RPMI7951 (cell line): ENCODE measurements around the gene EDNRA. TPM values are rescaled to one million over a fixed set of nuclear protein-coding genes. Genes with fewer than 3 reads are reported as not detected.

Experiments
- DNase-seq: peaks from one replicate; pipeline ENCODE4 v3.0.0-alpha.2; 2012; ENCODE audit warnings: low read depth
- total RNA-seq: library from RNA; depleted of rRNA; stranded (reverse); fragments of >200 nt; shearing (Covaris generic); gene quantifications from 2 replicates; pipeline ENCODE4 v1.2.3, GENCODE V29; 2014

Gene EDNRA
- total RNA-seq, 1 experiment from 2014 or later: 0.36 TPM

GRCh38 chr4:147542229-147542990 lies 61.5 kb downstream of the EDNRA start:
- peak; percentile 53 for DNase-seq

- no peak for DNase-seq
These were observed 62.1 kb downstream of the EDNRA start for GRCh38 chr4:147543034-147543433.

GRCh38 chr4:147546349-147546748 lies 65.5 kb downstream of the EDNRA start:
- peak; percentile 57 for DNase-seq

GRCh38 chr4:147547314-147548056 lies 66.6 kb downstream of the EDNRA start:
- DNase-seq: peak; percentile 36

- no peak for DNase-seq
These were observed 67.4 kb downstream of the EDNRA start for GRCh38 chr4:147548256-147548655.

GRCh38 chr4:147550626-147551246 lies 69.8 kb downstream of the EDNRA start:
- peak; percentile 51 for DNase-seq

GRCh38 chr4:147560625-147561024 lies 79.7 kb downstream of the EDNRA start:
- no peak for DNase-seq

- no peak for DNase-seq
These were observed 85.9 kb downstream of the EDNRA start for GRCh38 chr4:147566762-147567161.

GRCh38 chr4:147567276-147567675 lies 86.4 kb downstream of the EDNRA start:
- DNase-seq: no peak

- DNase-seq: no peak
These were observed 89.7 kb downstream of the EDNRA start for GRCh38 chr4:147570616-147571015.

GRCh38 chr4:147571036-147571770 lies 90.3 kb downstream of the EDNRA start:
- DNase-seq: no peak

- no peak for DNase-seq
These were observed 95.2 kb downstream of the EDNRA start for GRCh38 chr4:147576084-147576483.

- DNase-seq: peak; percentile 94
These were observed 97.2 kb downstream of the EDNRA start for GRCh38 chr4:147578051-147578476.

- no peak for DNase-seq
These were observed 97.7 kb downstream of the EDNRA start for GRCh38 chr4:147578593-147578992.

GRCh38 chr4:147580396-147580795 lies 99.5 kb downstream of the EDNRA start:
- DNase-seq: peak; percentile 26

GRCh38 chr4:147581606-147582350 lies 100.9 kb downstream of the EDNRA start:
- no peak for DNase-seq

GRCh38 chr4:147582386-147583060 lies 101.6 kb downstream of the EDNRA start:
- no peak for DNase-seq

- no peak for DNase-seq
These were observed 103.0 kb downstream of the EDNRA start for GRCh38 chr4:147583876-147584275.

- DNase-seq: no peak
These were observed 105.1 kb downstream of the EDNRA start for GRCh38 chr4:147586032-147586431.

GRCh38 chr4:147586637-147587036 lies 105.7 kb downstream of the EDNRA start:
- no peak for DNase-seq

- DNase-seq: no peak
These were observed 106.1 kb downstream of the EDNRA start for GRCh38 chr4:147587041-147587440.
